Duodenal mucosa (tissue), 2 donors: ENCODE measurements around the gene RAD50.
"Not testable (repeated sequence)": the region's sequence is repeated elsewhere in the genome, so short reads cannot be mapped to it uniquely, and the experiment has no call there.

Experiments used
- H3K27ac ChIP-seq: one replicate; pipeline ENCODE4 v1.7.0; 2013; ENCODE audit warnings: low read depth, low read length
- H3K27me3 ChIP-seq, 2 donors: one replicate each; pipeline ENCODE4 v1.7.0; 2013; ENCODE audit warnings: low read length in 2 of 2, control low read depth in 1 of 2; ENCODE audit not compliant: insufficient read depth in 2 of 2, control insufficient read depth in 1 of 2
- H3K36me3 ChIP-seq, 2 donors: one replicate each; pipeline ENCODE4 v1.7.0; 2013; ENCODE audit warnings: low read length in 2 of 2, control low read depth in 1 of 2; ENCODE audit not compliant: insufficient read depth in 2 of 2, control insufficient read depth in 1 of 2
- H3K4me1 ChIP-seq, 2 donors: one replicate each; pipeline ENCODE4 v1.7.0; 2013; ENCODE audit warnings: low read length in 2 of 2, control low read depth in 1 of 2; ENCODE audit not compliant: insufficient read depth in 2 of 2, control insufficient read depth in 1 of 2
- H3K4me3 ChIP-seq, 2 donors: one replicate each; pipeline ENCODE4 v1.7.0; 2013; ENCODE audit warnings: low read length in 2 of 2, low read depth in 1 of 2
- H3K9ac ChIP-seq, 2 donors: one replicate each; pipeline ENCODE4 v1.7.0; 2013; ENCODE audit warnings: low read length in 2 of 2, low read depth in 1 of 2
- H3K9me3 ChIP-seq, 2 donors: one replicate each; pipeline ENCODE4 v1.7.0; 2013; ENCODE audit warnings: low read length in 2 of 2, control low read depth in 1 of 2; ENCODE audit not compliant: control insufficient read depth in 1 of 2

Gene RAD50

GRCh38 chr5:132622608-132623007, 65.8 kb downstream of the RAD50 start:
- Histone ChIP-seq H3K27ac (no peak overlapping the region), H3K4me3 (no peak overlapping the region), H3K9ac (no peak overlapping the region), H3K36me3 (peaks cover 8 to 30% of the 10 kb centered on the region in 2 donors), H3K27me3 (no peaks in the 10 kb centered on the region), H3K4me1 (no peaks in the 10 kb centered on the region), H3K9me3 (no peaks in the 10 kb centered on the region)

DNA sequence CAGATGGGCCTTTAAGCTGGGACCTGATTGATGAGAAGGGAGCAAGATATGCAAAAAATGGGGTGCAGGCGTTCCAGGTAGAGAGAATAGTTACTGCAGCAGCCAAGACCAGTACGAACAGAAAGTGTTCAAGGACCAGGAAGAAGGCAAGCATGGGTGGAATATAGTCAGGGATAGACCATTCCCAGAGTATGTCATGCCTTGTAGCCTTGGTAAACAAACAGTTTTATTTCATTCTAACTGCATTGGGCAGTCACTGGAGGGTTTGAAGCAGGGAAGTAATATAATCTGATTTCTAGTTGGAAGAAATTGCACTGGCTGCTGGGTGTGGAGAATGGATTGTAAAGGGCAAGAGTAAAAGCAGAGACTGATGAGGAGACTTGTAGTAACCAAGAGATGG, 70.7 kb downstream of the RAD50 start:
- Histone ChIP-seq H3K27ac (no peak overlapping the region), H3K9me3 (no peaks in the 10 kb centered on the region)

DNA sequence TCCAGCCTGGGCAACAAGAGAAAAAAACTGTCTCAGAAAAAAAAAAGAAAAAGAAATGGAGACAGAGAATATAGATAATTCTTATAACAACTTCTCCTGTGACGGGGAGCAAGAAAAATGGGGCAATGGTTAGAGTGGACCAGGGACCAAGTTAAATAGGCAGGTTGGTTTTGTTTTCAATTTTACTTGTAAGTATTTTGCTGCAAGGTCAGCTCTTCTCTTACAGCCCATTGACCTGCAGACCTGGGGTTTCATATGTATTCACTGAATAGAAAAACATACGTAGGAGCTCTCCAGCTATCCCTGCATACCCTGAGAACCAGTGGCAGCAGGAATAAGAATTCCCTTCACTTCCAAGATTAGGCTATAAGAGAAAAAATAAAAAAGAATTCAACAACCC, 72.0 kb downstream of the RAD50 start:
- Histone ChIP-seq H3K4me3 (no peak overlapping the region), H3K27ac (no peak overlapping the region), H3K9me3 (no peaks in the 10 kb centered on the region), H3K27me3 (no peaks in the 10 kb centered on the region), H3K36me3 (peaks cover 6 to 29% of the 10 kb centered on the region in 2 donors), H3K9ac (no peak overlapping the region), H3K4me1 (no peaks in the 10 kb centered on the region)

More for the DNA sequence above, 70.7 kb downstream of the RAD50 start:
- Histone ChIP-seq H3K9ac (no peak overlapping the region), H3K4me3 (no peak overlapping the region), H3K4me1 (no peaks in the 10 kb centered on the region), H3K27me3 (no peaks in the 10 kb centered on the region), H3K36me3 (peaks cover 6 to 29% of the 10 kb centered on the region in 2 donors)

DNA sequence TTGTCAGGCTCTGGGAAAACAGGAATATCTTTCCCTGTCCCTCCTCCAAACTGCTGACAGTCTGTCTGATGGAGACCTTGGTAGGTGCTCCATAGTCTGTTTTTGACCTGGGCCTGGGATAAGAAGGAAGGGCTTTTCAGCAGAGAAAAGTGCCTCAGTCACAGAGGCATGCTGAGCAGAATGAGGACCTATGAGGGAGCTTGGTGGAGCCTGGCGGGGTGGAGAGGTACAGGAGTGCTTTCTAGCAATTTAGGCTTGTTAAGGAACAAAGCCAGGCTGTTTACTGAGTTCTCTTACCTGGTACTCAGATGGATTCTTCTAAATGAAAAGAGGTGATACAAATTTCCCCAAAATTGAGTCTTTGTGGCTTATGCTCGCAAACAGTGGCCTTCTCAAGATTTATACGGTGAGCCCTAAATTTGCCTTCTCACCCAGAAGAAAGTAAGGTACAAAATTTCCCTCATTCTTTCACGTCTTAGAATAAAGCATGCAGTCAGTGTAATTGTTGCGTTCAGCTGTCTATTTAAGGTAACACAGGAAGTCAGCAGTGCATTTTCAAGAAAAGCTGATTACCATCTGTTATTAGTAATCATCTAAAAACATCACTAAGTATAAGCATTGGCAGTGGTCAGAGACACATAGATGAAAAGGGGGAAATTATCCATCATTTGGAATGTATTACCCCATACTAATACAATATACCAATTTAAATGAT, 72.6 kb downstream of the RAD50 start:
- H3K36me3 ChIP-seq: peaks cover 6 to 29% of the 10 kb centered on the region in 2 donors
- H3K9me3 ChIP-seq: no peaks in the 10 kb centered on the region
- H3K27ac ChIP-seq: no peak overlapping the region
- H3K4me1 ChIP-seq: no peaks in the 10 kb centered on the region
- no peak overlapping the region for H3K4me3 ChIP-seq
- H3K9ac ChIP-seq: no peak overlapping the region
- H3K27me3 ChIP-seq: no peaks in the 10 kb centered on the region

- H3K27me3 ChIP-seq, H3K27ac ChIP-seq, H3K4me3 ChIP-seq, H3K4me1 ChIP-seq, H3K9me3 ChIP-seq, H3K9ac ChIP-seq: not testable (repeated sequence)
- peaks cover 18 to 43% of the 10 kb centered on the region in 2 donors for H3K36me3 ChIP-seq
Measured at GRCh38 chr5:132633587-132633986, 76.8 kb downstream of the RAD50 start.

GRCh38 chr5:132635873-132636272, 79.1 kb downstream of the RAD50 start:
- no peaks in the 10 kb centered on the region for H3K27me3 ChIP-seq
- H3K27ac ChIP-seq: no peak overlapping the region
- H3K4me1 ChIP-seq: no peaks in the 10 kb centered on the region
- H3K4me3 ChIP-seq: no peak overlapping the region
- peaks cover 20 to 47% of the 10 kb centered on the region in 2 donors for H3K36me3 ChIP-seq
- H3K9ac ChIP-seq: no peak overlapping the region
- no peaks in the 10 kb centered on the region for H3K9me3 ChIP-seq

- Histone ChIP-seq H3K27me3 (no peaks in the 10 kb centered on the region), H3K9ac (no peak overlapping the region), H3K4me1 (no peaks in the 10 kb centered on the region), H3K36me3 (peaks cover 28 to 55% of the 10 kb centered on the region in 2 donors), H3K27ac (no peak overlapping the region), H3K4me3 (no peak overlapping the region), H3K9me3 (no peaks in the 10 kb centered on the region)
Measured at GRCh38 chr5:132637241-132637640, 80.5 kb downstream of the RAD50 start.

DNA sequence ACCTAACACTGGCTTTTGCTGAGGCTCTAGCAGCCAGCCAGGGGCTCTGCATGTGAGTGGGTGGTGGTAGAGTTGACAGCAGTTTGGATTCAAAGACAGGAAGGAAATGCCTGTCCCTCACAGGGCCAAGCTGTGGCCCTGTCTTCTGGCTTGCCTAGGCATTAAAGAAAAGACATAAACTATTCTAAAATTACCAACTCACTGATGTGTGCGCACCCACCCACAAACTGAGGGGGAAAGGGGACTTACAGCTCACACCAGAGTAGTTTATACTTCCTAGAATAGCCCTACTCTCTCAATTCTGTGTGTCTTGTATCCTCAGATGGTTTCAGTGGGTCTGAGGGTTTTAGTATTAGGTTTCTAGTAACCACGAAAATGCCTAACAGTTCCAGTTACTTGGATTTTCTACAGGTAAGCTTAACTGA, 82.9 kb downstream of the RAD50 start:
- Histone ChIP-seq H3K9me3 (no peaks in the 10 kb centered on the region), H3K36me3 (peaks cover 37 to 67% of the 10 kb centered on the region in 2 donors), H3K27me3 (no peaks in the 10 kb centered on the region), H3K4me1 (no peaks in the 10 kb centered on the region), H3K4me3 (no peak overlapping the region), H3K27ac (no peak overlapping the region), H3K9ac (no peak overlapping the region)

DNA sequence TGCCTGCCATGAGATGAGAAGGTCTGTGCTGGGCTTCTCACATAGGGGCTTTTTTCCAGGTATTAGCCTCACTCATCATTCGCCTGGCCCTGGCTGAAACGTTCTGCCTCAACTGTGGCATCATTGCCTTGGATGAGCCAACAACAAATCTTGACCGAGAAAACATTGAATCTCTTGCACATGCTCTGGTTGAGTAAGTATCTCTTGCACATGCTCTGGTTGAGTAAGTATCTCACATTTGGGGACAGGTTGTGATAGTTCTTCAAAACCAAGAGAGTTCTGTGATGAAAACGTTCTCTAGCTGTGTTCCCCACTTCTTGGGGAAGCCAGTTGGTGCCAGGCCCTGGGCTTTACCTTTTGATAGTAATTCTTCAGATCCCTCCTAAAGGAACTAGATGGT, 83.8 kb downstream of the RAD50 start:
- Histone ChIP-seq H3K27ac (no peak overlapping the region), H3K36me3 (peaks cover 37 to 63% of the 10 kb centered on the region in 2 donors), H3K4me1 (no peaks in the 10 kb centered on the region), H3K27me3 (no peaks in the 10 kb centered on the region), H3K9ac (no peak overlapping the region), H3K9me3 (no peaks in the 10 kb centered on the region), H3K4me3 (no peak overlapping the region)

- H3K9ac ChIP-seq: no peak overlapping the region
- H3K9me3 ChIP-seq: no peaks in the 10 kb centered on the region
- no peak overlapping the region for H3K27ac ChIP-seq
- no peaks in the 10 kb centered on the region for H3K27me3 ChIP-seq
- H3K36me3 ChIP-seq: peaks cover 32 to 59% of the 10 kb centered on the region in 2 donors
- H3K4me3 ChIP-seq: no peak overlapping the region
- H3K4me1 ChIP-seq: no peaks in the 10 kb centered on the region
Measured at GRCh38 chr5:132641241-132641723, 84.5 kb downstream of the RAD50 start.
